ENCODE data around the gene ASXL2.
"Not testable (repeated sequence)": the region's sequence is repeated elsewhere in the genome, so short reads cannot be mapped to it uniquely, and the experiment has no call there.

The ASXL2 gene

DNA sequence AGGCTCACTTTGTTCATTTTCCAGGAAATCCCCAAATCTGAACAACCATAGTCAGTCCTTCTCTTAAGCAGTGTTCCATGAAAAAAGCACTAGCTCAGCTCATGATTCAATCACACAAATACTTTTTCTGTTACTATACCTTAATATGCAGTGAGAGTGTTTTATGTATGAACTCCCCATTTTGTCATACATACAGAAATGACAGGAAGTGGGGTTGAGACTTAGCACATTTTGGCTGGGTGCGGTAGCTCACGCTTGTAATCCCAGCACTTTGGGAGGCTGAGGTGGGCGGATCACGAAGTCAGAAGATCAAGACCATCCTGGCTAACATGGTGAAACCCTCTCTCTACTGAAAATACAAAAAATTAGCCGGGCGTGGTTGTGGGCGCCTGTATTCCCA lies 149.7 kb downstream of the ASXL2 start:
- no peak for DNase-seq

DNA sequence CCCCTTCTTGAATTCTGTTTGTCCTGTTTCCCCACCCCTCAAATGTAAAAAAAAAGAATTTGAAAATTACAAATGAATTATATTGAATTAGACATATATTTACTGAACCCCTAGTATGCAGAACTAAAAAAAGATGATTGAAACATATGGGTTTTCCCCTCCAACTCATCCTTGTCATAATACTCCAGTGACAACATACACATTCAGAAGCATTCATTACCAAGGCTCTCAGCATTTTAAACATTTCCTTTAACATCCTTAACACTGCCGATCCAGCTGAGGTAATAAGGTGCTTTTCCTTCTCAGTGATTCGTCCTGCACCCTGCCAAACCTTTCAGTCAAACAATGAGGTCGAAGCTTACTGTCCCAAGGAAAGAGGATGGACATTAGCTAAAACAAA lies 151.8 kb downstream of the ASXL2 start:
- peak in 1 of 2 donors; percentile 28 for DNase-seq

DNA sequence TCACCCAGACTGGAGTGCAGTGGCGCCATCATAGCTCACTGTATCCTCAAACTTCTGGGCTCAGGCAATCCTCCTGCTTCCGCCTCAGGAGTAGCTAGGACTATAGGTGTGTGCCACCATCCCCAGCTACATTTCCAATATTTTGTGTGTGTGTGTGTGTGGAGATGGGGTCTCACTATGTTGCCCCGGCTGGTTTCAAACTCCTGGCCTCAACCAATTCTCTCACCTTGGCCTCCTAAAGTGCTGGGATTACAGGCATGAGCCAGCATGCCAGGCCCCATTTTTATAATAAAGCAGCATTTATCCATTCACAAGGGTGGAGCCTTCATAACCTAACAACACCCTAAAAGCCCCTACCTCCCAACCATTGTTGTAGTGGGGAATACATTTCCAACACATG lies 152.4 kb downstream of the ASXL2 start:
- DNase-seq, result no peak

DNA sequence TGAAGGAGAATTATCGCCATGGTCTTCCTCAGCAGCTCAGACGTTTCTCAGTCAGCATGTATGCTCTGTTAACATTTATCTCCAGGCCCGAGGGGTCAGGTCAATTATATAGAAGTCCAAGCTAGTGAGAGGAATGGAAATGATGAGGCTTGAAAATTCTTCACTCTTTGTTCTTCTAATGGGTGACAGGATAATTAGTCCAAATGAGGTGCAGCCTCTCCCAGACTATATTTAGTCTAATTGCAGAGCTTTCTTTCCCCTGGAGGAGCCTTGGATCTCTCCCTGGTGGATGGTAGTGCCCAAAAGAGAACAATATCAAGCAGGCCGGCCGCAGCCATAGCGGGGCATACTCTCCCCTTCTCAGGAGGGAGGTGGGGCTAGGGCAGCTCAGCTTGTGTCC lies 153.5 kb downstream of the ASXL2 start:
- DNase-seq, result no peak

DNA sequence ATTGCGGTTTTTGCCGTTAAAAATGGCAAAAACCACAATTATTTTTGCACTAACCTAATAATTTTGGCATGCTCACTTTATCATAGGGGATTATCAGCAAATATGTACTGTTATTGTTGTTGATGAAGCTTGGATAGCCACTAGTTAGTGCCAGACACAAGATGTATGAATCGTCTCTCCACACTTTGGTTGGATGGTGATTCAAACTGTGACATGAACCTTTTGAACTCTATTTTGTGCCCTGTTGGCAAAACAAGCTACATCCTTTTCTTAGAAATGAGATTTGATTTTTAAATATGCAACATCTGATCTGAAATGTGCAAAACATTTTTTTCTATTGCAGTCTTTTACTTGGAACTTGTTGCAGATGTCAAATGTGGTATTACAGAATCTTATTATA lies 156.1 kb downstream of the ASXL2 start:
- DNase-seq, result no peak

DNA sequence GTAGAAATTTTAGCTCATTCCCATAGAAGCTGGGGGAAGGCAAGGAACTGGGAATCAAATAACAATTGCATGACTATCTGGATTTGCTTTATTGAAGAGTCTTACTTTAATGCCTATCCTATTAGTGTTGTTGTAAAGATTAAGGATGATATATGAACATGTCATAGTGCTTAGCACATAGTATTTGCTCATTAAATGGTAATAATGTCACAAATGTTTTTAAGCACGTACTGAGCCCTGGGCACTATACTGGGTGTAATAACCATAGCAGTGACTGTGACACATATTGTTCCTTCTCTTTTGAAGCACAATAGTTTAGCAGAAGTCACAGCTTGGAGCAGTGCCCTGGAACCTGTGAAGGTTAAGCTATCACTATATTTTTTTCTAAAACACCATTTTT lies 157.7 kb downstream of the ASXL2 start:
- no peak for DNase-seq

DNA sequence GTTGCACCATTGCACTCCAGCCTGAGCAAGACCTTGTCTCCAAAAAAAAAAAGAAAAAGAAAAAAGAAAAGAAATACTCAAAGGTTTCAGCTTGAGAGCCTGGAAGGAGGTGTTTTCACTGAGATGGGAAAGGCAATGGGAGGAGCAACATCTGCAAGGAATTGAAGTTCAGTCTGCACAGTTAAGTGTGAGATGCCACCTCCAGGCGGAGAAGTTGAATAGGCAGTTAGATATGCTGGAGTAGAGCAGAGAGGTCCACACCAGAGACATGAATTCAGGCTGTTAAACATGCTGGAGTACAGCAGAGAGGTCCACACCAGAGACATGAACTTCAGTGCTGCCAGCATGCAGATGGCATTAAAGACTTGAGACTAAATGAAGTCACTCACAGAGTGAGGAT lies 163.5 kb downstream of the ASXL2 start:
- no peak for DNase-seq

DNA sequence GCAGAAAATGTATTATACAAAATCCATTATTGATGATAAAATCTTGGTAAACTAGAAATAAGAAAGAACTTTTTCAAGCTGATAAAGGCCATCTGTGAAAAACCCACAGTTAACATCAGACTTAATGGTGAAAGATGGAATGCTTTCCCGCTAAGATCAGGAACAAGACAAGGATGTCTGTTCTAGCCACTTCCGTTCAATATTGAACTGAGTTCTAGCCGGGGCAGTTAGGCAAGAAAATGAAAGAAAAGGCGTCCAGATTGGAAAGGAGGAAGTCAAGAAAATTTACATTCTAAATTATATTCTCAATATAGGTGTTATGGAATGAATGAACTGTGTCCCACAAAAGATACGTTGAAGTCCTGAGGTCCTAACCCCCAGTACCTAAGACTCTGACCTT lies 165.8 kb downstream of the ASXL2 start:
- DNase-seq, result peak in 1 of 2 donors; percentile 28

DNA sequence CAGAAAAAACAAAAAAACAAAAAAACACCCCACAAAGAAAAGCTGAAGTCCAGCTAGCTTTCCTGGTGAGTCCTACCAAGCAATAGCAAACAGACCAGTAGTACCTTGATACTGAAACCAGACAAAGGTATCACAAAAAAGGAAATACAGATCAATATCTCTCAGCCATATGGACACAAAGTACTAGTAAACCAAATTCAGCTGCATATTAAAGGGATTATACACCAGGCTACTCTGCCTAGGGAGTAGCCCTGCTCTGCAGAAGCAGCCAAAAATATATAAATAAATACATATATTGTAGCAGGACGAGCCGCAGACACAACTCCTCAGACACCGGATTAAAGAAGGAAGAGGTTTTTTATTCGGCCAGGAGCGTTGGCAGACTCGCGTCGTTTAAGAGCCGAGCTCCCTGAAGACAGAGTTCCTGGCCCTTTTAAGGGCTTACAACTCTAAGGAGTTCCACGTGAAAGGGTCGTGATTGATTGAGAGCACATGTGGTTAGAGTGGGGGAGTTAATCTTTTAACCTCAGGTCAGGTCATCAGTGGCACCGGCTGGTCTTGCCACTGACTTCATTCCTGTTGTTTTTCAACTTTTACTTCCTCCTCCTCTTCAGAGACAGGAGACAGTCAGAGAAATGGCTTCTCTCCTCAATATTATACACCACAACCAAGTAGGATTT lies 166.5 kb downstream of the ASXL2 start:
- DNase-seq, result peak; percentile 41 to 54

DNA sequence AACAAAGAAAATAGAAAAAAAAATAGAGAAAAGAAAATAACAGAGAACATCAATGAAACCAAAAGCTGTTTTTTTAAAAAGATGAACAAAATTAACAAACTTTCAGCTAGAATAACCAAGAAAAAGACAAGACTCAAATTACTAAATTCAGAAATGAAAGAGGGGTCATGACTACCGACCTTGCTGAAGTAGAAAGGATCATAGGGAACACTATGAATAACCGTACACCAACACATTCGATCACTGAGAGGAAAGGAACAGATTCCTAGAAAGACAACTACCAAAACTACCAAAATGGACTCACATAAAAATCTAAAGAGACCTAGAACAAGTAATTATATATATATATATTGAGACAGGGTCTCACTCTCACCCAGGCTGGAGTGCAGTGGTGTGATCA lies 167.5 kb downstream of the ASXL2 start:
- DNase-seq, result no peak

DNA sequence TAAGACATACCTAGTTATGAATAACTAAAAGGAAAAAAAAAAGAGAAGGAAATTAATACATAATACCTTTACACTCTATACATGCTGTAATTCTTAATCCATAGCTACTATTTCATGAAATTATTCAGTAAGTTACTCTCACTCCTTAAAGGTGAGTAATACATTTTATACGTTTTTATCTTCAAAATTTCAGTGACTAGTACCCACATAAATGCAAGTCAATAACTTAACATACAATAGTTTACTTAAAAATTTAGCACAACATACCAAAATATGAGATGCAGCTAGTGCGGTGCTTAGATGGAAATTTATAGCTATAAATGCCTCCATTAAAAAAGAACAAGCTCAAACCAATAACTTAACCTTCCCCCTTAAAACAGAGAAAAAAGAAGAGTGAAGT lies 168.9 kb downstream of the ASXL2 start:
- no peak for DNase-seq

DNA sequence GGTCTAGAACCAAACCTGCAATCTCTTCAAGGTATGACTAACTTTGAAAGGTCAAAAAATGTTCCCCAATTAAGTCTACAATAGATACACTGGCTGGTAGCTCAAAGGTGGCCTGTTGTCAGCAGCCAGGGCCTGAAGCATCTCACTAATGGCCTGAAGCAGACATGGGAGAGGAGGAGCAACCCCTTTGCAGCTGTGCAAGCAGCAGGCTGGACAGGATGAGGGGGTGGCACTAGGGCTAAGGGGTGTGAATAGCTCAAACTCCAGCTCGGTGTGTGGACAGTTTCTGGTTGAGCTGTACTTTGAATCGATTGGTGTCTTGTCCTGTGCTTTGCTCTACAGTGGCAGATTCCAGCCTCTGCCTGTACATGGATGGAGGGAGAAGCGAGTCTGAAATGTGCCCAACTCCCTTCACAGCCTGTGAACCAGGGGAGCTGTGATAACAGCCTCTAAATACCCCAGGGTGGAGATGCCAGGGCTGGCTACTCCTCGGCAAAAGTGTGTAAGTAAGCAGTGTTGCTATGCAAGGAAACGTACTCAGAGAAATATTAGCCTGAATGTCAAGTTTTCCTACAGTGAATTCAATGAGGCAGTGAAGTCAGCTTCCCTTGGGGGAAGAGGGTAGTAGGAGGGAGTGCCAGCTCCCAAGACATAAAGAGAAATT lies 170.2 kb downstream of the ASXL2 start:
- no peak for DNase-seq

DNA sequence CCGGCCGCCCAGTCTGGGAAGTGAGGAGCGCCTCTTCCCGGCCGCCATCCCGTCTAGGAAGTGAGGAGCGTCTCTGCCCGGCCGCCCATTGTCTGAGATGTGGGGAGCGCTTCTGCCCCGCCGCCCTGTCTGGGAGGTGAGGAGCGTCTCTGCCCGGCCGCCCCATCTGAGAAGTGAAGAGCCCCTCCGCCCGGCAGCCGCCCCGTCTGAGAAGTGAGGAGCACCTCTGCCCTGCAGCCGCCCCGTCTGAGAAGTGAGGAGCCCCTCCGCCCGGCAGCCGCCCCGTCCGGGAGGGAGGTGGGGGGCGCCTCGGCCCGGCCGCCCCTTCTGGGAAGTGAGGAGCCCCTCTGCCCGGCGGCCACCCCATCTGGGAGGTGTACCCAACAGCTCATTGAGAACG lies 172.7 kb downstream of the ASXL2 start:
- not testable (repeated sequence) for DNase-seq

DNA sequence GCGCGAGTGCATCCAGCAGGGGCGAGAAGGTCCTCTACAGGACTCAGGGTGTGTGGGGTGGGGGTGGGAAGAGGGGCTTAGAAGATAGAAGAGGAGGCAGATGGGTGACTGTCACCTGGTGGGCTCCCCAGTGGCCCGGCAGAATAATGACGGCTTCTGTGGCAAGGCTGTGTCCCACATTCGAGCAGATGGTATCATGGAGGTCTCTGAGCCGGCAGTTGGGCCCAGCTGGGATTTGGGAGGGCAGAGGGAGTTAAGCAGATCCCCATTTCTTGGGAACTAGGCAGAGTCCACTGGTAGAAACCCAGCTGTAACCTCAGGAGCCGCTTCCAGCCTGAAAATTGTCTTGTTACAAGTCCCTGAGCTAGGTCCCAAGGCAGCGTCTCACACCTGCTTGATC lies 176.5 kb downstream of the ASXL2 start:
- DNase-seq, result no peak

DNA sequence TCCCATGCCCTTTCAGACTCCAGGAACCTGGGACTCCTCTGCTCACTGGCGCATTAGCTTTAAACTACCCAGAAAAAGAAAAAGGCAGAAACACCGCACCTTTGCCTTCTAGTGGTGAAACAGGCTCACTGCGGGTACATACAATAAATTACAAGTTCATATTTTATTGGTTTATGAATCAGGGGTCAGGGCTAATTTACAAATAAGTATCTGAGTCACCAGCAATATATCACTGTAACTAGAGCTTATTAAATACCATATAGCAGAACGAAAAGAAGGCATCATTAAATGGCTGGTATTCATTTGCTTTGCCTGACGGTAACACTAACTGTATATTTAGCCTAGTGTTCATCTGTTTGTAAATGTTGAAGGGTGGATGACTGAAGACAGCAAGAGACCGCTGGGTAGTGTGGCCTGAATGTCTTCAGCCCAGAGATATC lies 178.0 kb downstream of the ASXL2 start:
- DNase-seq, result peak; percentile 17 to 28

DNA sequence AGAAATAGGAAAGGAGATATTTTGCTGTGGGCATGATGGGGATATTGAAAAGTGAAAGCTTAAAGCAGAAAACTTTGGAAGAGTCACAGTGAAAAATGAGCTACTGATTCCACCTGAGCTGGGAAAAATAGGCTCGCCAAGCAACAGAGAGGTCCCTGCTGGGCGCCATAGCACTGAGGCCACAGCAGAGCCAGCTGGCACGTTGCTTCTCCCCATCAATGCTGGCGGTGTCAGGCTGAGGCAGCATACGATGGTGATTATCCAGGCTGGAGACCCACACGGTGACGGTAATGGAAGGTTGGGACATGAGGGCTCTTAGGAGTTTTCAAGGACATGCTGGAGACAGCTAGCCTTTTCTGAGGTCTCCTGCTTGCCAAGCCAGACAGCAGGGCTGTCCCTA lies 179.1 kb downstream of the ASXL2 start:
- no peak for DNase-seq

DNA sequence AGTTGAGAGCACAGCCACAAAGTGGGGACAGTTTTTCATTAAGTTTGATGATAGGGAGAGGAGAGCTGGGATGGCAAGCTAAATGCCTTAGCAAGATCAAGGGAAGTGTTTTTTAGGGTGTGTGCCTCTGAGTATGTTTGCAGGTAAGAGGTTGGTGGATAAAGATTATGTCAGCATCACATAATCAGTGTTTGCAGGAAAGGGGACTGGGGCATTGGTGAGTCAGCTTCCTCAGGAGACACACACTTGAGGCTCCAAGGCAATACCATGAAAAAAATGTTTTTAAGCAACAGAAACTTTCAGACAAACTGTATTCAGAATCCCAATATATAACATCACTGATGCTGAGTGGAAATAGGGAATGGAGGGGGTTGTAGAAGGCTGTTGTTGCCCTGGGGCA lies 179.5 kb downstream of the ASXL2 start:
- no peak for DNase-seq

DNA sequence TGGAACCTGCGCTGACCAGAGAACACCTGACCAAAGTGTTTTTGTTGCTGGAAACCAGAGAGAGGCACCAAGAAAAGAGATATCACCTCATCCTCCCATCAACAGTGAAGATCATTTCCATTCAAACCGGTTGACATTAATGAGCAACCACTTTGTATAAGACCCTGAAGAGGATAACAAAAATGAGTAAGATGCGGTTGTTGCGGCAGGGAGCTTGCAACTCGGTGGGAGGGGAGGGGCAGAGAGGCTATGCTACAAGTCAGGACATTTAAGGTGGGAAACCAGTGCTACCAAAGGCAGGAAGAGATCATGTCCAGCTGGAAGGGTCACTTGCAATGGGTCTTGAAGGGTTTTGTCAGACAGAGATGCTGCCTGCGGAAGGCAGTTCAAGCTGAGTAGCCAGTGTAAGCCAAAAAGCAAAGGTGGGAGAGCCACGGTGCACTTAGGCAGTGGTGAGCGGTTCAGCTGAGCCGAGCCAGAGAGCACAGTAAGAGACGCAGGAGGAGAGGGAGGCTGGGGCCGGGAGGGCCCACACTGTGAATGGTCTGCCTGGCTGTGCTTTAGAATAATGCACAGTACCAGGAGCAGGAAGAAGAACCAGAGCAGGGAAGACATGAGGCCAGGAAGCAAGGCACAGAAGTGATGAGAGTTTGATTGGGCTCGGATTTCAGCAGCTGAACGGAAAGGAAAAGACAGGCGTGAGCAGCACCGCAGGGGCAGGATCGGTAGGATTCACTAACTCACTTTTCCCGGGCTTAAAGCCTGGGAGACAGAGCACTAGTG lies 180.5 kb downstream of the ASXL2 start:
- no peak for DNase-seq

DNA sequence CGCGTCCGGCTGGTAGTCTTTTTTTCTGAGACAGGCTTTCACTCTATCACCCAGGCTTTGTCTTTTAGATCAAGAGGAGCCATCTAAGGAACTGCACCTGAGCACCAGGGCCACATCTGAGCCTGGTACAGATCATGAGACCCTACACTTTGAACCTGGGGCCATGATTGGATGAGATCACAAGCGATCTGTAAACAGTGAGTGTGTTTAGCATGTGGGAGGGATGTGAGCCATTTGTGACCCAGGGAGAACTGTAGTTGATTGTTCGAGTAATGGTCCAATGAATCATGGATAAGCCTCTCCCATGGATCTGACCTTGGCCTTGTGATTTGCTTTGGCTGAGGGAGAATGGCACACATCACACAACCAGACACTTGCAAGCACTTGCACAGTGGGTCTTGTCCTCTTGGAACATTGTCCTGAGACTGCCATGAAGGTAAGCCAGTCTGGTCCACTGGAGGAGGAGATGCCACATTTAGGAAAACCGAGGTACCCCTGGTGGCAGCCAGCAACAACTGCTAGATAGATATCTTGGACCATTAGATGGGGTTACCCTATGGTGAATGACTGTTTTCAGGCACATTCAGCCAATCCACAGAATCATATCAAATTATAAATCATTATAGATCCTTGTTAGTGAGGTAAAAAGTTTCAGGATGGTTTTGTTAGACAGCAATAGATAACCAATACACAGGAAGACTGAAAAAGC lies 185.4 kb downstream of the ASXL2 start:
- no peak for DNase-seq

DNA sequence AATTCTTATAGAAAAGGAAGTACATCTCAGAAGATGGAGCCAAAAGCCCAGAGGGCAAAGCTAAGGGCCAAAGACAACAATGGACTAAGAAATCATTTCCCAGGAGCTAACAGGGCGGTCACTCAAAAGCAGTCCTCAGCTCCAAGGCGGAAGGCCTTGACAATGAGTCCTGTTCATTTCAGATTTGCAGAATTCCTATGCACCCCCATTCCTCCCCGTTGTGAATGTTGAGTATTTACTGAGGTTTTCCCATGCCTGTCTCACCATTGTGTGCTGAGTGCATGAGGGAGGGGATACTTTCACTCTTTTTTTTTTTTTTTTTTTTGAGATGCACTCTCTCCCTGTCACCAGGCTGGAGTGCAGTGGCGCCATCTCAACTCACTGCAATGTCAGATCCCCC lies 186.1 kb downstream of the ASXL2 start:
- no peak for DNase-seq

DNA sequence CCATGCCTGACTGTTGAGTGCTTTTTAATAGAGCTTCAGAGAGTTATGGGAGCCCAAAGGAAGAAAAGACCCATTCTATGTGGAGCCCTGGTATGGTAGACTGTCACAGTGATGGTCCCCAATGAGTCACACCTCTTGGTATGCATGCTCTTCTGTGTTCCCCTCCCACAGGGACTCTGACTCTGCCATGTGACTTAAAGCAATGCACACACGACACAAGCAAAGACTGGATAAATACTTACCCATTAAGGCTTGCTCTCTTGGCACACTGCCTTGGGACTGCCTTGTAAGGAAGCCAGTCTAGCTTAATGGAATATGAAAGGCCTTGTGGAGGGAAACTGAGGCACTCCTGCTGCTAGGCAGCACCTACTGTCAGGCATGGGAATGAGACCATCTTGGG lies 188.2 kb downstream of the ASXL2 start:
- peak in 1 of 2 donors; percentile 49 for DNase-seq

DNA sequence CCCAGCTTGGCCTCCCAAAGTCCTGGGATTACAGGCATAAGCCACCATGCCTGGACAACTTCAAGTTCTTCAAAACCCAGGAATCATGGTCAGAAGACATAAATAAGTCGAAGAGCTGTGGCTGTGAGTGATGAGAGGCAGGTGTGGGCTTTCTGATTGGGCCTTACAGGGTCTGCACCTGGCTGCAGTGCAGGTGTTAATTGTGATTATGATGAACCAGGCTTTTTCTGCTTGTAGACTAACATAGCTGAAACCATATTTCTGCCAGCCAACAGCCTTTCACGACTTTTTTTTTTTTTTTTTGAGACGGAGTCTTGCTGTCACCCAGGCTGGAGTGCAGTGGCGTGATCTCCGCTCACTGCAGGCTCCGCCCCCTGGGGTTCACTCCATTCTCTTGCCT lies 190.1 kb downstream of the ASXL2 start:
- no peak for DNase-seq

DNA sequence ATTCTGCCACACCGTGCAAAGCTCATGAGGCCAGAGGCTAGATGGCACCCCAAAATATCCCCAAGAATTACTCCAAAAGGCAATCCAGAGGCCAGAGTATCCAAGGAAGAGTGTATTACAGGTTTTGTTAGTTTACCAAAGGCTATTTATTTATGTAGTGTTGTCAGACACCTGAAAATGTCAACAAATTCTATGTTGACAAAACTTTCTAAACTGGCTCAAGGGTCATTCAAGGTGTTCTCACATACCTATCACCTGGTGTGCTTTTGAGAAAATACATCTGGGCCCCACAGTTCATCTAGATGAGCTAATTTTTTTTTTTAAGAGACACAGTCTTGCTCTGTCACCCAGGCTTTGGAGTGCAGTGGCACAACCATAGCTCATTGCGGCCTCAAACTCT lies 192.5 kb downstream of the ASXL2 start:
- no peak for DNase-seq
